GM19468 (cell line): ENCODE data around the gene MRM1.

Source experiments
- ATAC-seq: cut with Tn5 transposase; IDR thresholded peaks from one replicate; pipeline ENCODE4 v1.9.1; 2021; ENCODE audit warnings: mild to moderate bottlenecking, moderate library complexity, moderate number of reproducible peaks; ENCODE audit not compliant: unreplicated experiment; ENCODE audit errors: extremely low read depth

Gene MRM1

GRCh38 chr17:36628576-36628975 is 27.2 kb downstream of the MRM1 start:
- no peak for ATAC-seq

- no peak for ATAC-seq
Measured at GRCh38 chr17:36629252-36629847, 28.0 kb downstream of the MRM1 start.

GRCh38 chr17:36629970-36630502 is 28.7 kb downstream of the MRM1 start:
- no peak for ATAC-seq

- ATAC-seq = no peak
Measured at GRCh38 chr17:36631022-36631421, 29.6 kb downstream of the MRM1 start.

GRCh38 chr17:36632916-36633771 is 31.8 kb downstream of the MRM1 start:
- no peak for ATAC-seq

- no peak for ATAC-seq
Measured at GRCh38 chr17:36640346-36640745, 39.0 kb downstream of the MRM1 start.

GRCh38 chr17:36640836-36641235 is 39.5 kb downstream of the MRM1 start:
- no peak for ATAC-seq

GRCh38 chr17:36641331-36641876 is 40.0 kb downstream of the MRM1 start:
- ATAC-seq = no peak

GRCh38 chr17:36641877-36642845 is 40.8 kb downstream of the MRM1 start:
- ATAC-seq = no peak

GRCh38 chr17:36643086-36643685 is 41.8 kb downstream of the MRM1 start:
- no peak for ATAC-seq

GRCh38 chr17:36645422-36645821 is 44.0 kb downstream of the MRM1 start:
- ATAC-seq = no peak

GRCh38 chr17:36647636-36648035 is 46.3 kb downstream of the MRM1 start:
- no peak for ATAC-seq

- no peak for ATAC-seq
Measured at GRCh38 chr17:36650096-36650775, 48.9 kb downstream of the MRM1 start.

GRCh38 chr17:36653374-36653773 is 52.0 kb downstream of the MRM1 start:
- no peak for ATAC-seq

- ATAC-seq = no peak
Measured at GRCh38 chr17:36653856-36654255, 52.5 kb downstream of the MRM1 start.

- ATAC-seq = no peak
Measured at GRCh38 chr17:36655726-36656125, 54.3 kb downstream of the MRM1 start.

- no peak for ATAC-seq
Measured at GRCh38 chr17:36657390-36657762, 56.0 kb downstream of the MRM1 start.

- ATAC-seq = no peak
Measured at GRCh38 chr17:36657763-36658490, 56.5 kb downstream of the MRM1 start.
